Limb (tissue), 2 donors: ENCODE measurements around the gene ACOXL.
"Not testable (repeated sequence)": the region's sequence is repeated elsewhere in the genome, so short reads cannot be mapped to it uniquely, and the experiment has no call there.

Source experiments
- DNase-seq, 2 donors: peaks; one replicate each; pipeline ENCODE4 v3.0.0-alpha.2; 2016; ENCODE audit errors: extremely low spot score in 2 of 2

ACOXL gene

GRCh38 chr2:111053266-111053665, 320.9 kb downstream of the ACOXL start:
- no peak for DNase-seq

- no peak for DNase-seq
Observed at GRCh38 chr2:111053825-111054515, 321.6 kb downstream of the ACOXL start.

DNA sequence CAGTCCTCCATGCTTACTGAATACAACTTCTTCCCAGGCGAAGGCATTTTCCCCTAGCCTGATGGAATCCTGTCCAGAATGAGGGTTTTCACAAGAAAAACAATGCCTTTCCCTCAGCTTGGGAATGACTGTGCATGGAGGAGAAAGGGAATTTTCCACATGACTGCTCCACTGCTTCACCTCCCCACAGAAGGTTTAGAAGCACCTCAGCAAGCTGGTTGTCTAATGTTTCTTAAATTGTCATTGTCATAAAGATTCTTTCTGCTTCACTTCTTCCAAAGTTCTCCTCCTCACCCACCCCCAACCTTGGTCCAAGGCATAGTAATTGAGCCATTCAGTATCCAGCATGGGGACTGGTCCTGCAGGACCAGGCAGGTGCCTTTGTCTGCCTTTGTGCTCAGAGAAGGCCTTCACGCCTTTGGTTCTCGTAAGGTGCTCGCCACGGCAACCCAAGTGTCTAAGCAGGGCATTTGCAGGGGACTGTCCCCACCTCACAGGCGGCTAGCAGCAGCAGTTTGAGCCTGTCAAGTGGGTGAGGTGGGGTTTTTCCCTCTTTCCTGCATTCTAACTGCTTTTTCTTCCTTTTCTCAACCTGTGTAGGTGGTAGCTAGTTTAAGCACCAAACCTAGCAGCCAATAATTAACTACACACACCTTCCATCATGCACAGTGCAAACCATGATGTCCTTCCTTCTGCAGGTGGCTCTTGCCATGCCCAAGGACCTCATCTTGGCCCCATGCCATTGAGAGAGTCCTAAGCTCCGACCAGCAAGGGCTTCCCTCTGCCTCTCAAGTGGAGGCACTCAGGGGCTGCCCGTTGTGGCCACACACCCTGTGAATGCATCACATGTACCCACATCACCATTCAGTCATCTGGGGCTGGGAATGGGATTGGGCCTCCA, 322.7 kb downstream of the ACOXL start:
- no peak for DNase-seq

- no peak for DNase-seq
Observed at GRCh38 chr2:111055735-111056134, 323.4 kb downstream of the ACOXL start.

- DNase-seq, result no peak
Observed at GRCh38 chr2:111057045-111057444, 324.7 kb downstream of the ACOXL start.

GRCh38 chr2:111057721-111058120, 325.3 kb downstream of the ACOXL start:
- no peak for DNase-seq

- DNase-seq, result no peak
Observed at GRCh38 chr2:111058264-111058663, 325.9 kb downstream of the ACOXL start.

DNA sequence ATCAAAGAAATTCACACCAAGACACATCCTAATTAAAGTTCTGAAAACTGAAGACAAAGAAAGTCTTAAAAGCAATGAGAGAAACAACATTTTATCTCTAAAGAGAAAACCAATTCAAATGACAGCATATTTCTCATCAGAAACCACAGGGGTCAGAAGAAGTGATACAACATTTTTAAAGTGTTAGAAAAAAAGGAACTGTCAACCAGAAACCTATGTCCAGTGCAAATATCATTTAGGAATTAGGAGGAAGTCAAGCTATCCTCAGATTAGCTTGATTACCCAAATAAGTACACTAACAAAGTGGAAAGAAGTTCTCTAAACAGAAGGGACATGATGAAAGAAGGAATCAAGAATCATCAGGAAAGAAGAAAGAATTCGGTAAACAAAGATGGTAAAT, 328.8 kb downstream of the ACOXL start:
- no peak for DNase-seq

- no peak for DNase-seq
Observed at GRCh38 chr2:111062417-111062816, 330.0 kb downstream of the ACOXL start.

GRCh38 chr2:111066062-111066593, 333.8 kb downstream of the ACOXL start:
- DNase-seq, result no peak

- DNase-seq, result no peak
Observed at GRCh38 chr2:111068435-111069058, 336.2 kb downstream of the ACOXL start.

- no peak for DNase-seq
Observed at GRCh38 chr2:111069722-111070121, 337.3 kb downstream of the ACOXL start.

GRCh38 chr2:111071600-111072171, 339.3 kb downstream of the ACOXL start:
- peak in 1 of 2 donors; percentile 2 for DNase-seq

- no peak for DNase-seq
Observed at GRCh38 chr2:111072220-111072871, 340.0 kb downstream of the ACOXL start.

GRCh38 chr2:111082659-111083058, 350.3 kb downstream of the ACOXL start:
- DNase-seq, result not testable (repeated sequence)

- DNase-seq, result no peak
Observed at GRCh38 chr2:111091811-111092211, 359.4 kb downstream of the ACOXL start.

DNA sequence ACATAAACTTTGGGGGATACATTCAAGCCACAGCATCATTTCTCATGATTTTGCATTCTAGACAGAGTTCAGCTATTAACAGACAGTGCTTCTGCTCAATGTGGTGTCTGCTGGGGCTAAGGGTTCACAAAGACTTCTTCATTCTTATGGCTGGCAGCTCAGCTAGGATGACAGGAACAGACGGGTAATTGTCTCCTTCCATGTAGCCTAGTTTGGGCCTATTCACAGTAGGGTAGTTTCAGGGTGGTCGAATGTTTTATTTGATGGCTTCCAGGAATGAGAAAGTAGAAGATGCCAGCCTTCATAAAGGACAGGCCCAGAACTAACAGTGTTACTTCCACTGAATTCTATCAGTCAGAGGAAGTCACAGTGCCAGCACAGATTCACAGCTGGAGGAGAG, 362.3 kb downstream of the ACOXL start:
- DNase-seq, result no peak

- DNase-seq, result no peak
Observed at GRCh38 chr2:111095434-111095833, 363.1 kb downstream of the ACOXL start.

GRCh38 chr2:111099402-111099801, 367.0 kb downstream of the ACOXL start:
- no peak for DNase-seq

- no peak for DNase-seq
Observed at GRCh38 chr2:111100087-111100764, 367.9 kb downstream of the ACOXL start.

GRCh38 chr2:111100765-111101162, 368.4 kb downstream of the ACOXL start:
- no peak for DNase-seq
